SK-N-SH (cell line): Measurements from ENCODE around the gene ZNF648. TPM values are rescaled to one million over a fixed set of nuclear protein-coding genes. Genes with fewer than 3 reads are reported as not detected.

Source experiments
- CTCF ChIA-PET: fragments of 300-600, 350-600 bp; formaldehyde crosslinking; extraction: SDS; loops from one replicate; lab custom pipeline; 2021; lab: Yijun Ruan, JAX
- POLR2A ChIA-PET: fragments of 350-600 bp; sonication (Branson Sonifier 250); formaldehyde crosslinking; extraction: SDS; loops from one replicate; lab custom pipeline; 2020; ENCODE audit warnings: antibody characterized with exemption, inconsistent platforms; lab: Yijun Ruan, JAX
- DNase-seq: peaks from one replicate; pipeline ENCODE4 v3.0.0; 2012
- H2AFZ ChIP-seq: fragments of 200-600 bp; sonication (generic); 2 replicates; pipeline ENCODE4 v1.8.1; 2016; ENCODE audit warnings: antibody characterized with exemption, mild to moderate bottlenecking, low read depth
- H3F3A ChIP-seq: fragments of 200-600 bp; sonication (generic); replicated peaks from 2 replicates; pipeline ENCODE3; 2016; ENCODE audit warnings: antibody characterized with exemption, mild to moderate bottlenecking; ENCODE audit not compliant: insufficient read depth
- H3K27ac ChIP-seq, 2 experiments: fragments of 200-500 bp in 1 of 2; fragments of 200-600 bp in 1 of 2; sonication (Bioruptor generic) in 1 of 2; sonication (generic), shearing (Covaris generic) in 1 of 2; 2 replicates each; pipeline versions ENCODE4 v1.5.1 to v1.6.1; 2014 to 2016; ENCODE audit warnings: low read depth in 2 of 2, inconsistent platforms in 1 of 2, low read length in 1 of 2, mild to moderate bottlenecking in 1 of 2, mixed read lengths in 1 of 2
- H3K27me3 ChIP-seq: fragments of 200-600 bp; sonication (generic), shearing (Covaris generic); 2 replicates; pipeline ENCODE4 v1.6.1; 2016; ENCODE audit warnings: mixed run types; ENCODE audit not compliant: insufficient read depth
- H3K36me3 ChIP-seq, 2 experiments: fragments of 200-500 bp in 1 of 2; fragments of 200-600 bp in 1 of 2; sonication (Bioruptor generic) in 1 of 2; sonication (generic) in 1 of 2; replicated peaks in 1 of 2; 2 replicates each; pipeline versions ENCODE3 to v1.5.1; 2014 to 2016; ENCODE audit warnings: low read length in 1 of 2, mild to moderate bottlenecking in 1 of 2; ENCODE audit not compliant: insufficient read depth in 2 of 2, control insufficient read depth in 1 of 2
- H3K4me1 ChIP-seq, 2 experiments: fragments of 200-500 bp in 1 of 2; fragments of 200-600 bp in 1 of 2; sonication (Bioruptor generic) in 1 of 2; sonication (generic), shearing (Covaris generic) in 1 of 2; 2 replicates each; pipeline versions ENCODE4 v1.5.1 to v1.6.1; 2014 to 2016; ENCODE audit warnings: low read depth in 1 of 2, low read length in 1 of 2, mixed run types in 1 of 2; ENCODE audit not compliant: insufficient read depth in 2 of 2, control insufficient read depth in 1 of 2
- H3K4me2 ChIP-seq: fragments of 200-600 bp; sonication (generic), shearing (Covaris generic); 2 replicates; pipeline ENCODE4 v1.6.1; 2017; ENCODE audit warnings: mixed run types
- H3K4me3 ChIP-seq, 2 experiments: fragments of 200-500 bp in 1 of 2; fragments of 200-600 bp in 1 of 2; sonication (Bioruptor generic) in 1 of 2; sonication (generic), shearing (Covaris generic) in 1 of 2; 2 replicates each; pipeline versions ENCODE4 v1.5.1 to v1.8.1; 2014 to 2016; ENCODE audit warnings: low read depth in 2 of 2, inconsistent platforms in 1 of 2, low read length in 1 of 2, mild to moderate bottlenecking in 1 of 2, mixed read lengths in 1 of 2, moderate library complexity in 1 of 2
- H3K79me2 ChIP-seq: fragments of 200-600 bp; sonication (generic); 2 replicates; pipeline ENCODE4 v1.8.1; 2017; ENCODE audit warnings: mild to moderate bottlenecking; ENCODE audit not compliant: insufficient read depth
- H3K9ac ChIP-seq: fragments of 200-600 bp; sonication (generic); 2 replicates; pipeline ENCODE4 v1.6.1; 2017; ENCODE audit warnings: mixed run types
- H3K9me2 ChIP-seq: fragments of 200-600 bp; sonication (generic); 2 replicates; pipeline ENCODE4 v1.6.1; 2017; ENCODE audit warnings: mixed run types
- H3K9me3 ChIP-seq: fragments of 200-600 bp; sonication (generic); 2 replicates; pipeline ENCODE4 v1.6.1; 2017; ENCODE audit warnings: mixed run types, mild to moderate bottlenecking, moderate library complexity
- H4K20me1 ChIP-seq: fragments of 200-600 bp; sonication (generic); 2 replicates; pipeline ENCODE4 v1.6.1; 2017; ENCODE audit warnings: mild to moderate bottlenecking, mixed run types; ENCODE audit not compliant: insufficient read depth
- ELF1 ChIP-seq: IDR thresholded peaks from 2 replicates; pipeline ENCODE4 v1.4.0; 2012
- EP300 ChIP-seq, 2 experiments: IDR thresholded peaks; 2 replicates each; pipeline versions ENCODE4 v1.4.0 to v1.6.1; 2012; ENCODE audit warnings: borderline replicate concordance in 1 of 2, low read depth in 1 of 2, low read length in 1 of 2
- EZH2phosphoT487 ChIP-seq: fragments of 200-600 bp; sonication (generic); IDR thresholded peaks from 2 replicates; pipeline ENCODE4 v1.6.1; 2017; ENCODE audit warnings: low read depth, mixed run types, mild to moderate bottlenecking, antibody characterized with exemption, moderate library complexity, borderline replicate concordance
- FOXJ3 ChIP-seq: sonication (generic); formaldehyde crosslinking; IDR thresholded peaks from 2 replicates; pipeline ENCODE4 v1.5.1; 2020; ENCODE audit warnings: mild to moderate bottlenecking, missing genetic modification reagents
- FOXM1 ChIP-seq: IDR thresholded peaks from 2 replicates; pipeline ENCODE4 v1.4.0; 2012; ENCODE audit warnings: low read depth, mild to moderate bottlenecking
- GABPA ChIP-seq: IDR thresholded peaks from 2 replicates; pipeline ENCODE4 v1.4.0; 2012; ENCODE audit warnings: low read depth, mild to moderate bottlenecking
- NRF1 ChIP-seq: IDR thresholded peaks from 2 replicates; pipeline ENCODE4 v1.6.1; 2012; ENCODE audit warnings: low read depth, mild to moderate bottlenecking, low read length
- RAD21 ChIP-seq: IDR thresholded peaks from 2 replicates; pipeline ENCODE4 v1.6.1; 2012; ENCODE audit warnings: mild to moderate bottlenecking, low read length
- RXRA ChIP-seq: IDR thresholded peaks from 2 replicates; pipeline ENCODE4 v1.4.0; 2012; ENCODE audit warnings: low read depth, mild to moderate bottlenecking, borderline replicate concordance
- TEAD4 ChIP-seq: IDR thresholded peaks from 2 replicates; pipeline ENCODE4 v1.4.0; 2012; ENCODE audit warnings: mild to moderate bottlenecking, borderline replicate concordance; ENCODE audit not compliant: insufficient read depth
- YY1 ChIP-seq: IDR thresholded peaks from 2 replicates; pipeline ENCODE4 v1.4.0; 2012; ENCODE audit warnings: low read depth, mild to moderate bottlenecking
- WGBS: methylation state at CpG from one replicate; pipeline ENCODE4 v1.1.6; 2017; ENCODE audit warnings: low lambda C conversion rate; 5-methylcytosine and 5-hydroxymethylcytosine counted together
- polyA plus RNA-seq, 3 experiments: library from polyadenylated mRNA; depleted of rRNA; stranded (reverse); fragments of >200 nt; gene quantifications; 2 replicates each; pipeline ENCODE4 v1.2.3, GENCODE V29; 2012
- TF ChIP-seq, protein P1 (sequence below): IDR thresholded peaks from 2 replicates; pipeline ENCODE4; 2012
- TF ChIP-seq, protein P2 (sequence below): fragments of 200-600 bp; sonication (generic); IDR thresholded peaks from 2 replicates; pipeline ENCODE4 v1.6.1; 2017; ENCODE audit warnings: antibody characterized with exemption, mild to moderate bottlenecking, moderate library complexity
- TF ChIP-seq, protein P3 (sequence below): IDR thresholded peaks from 2 replicates; pipeline ENCODE4 v1.4.0; 2012; ENCODE audit warnings: low read depth, borderline replicate concordance

The ZNF648 gene
- polyA plus RNA-seq, 1 of the 3 experiments (the other 2 are of a cell fraction), result not detected

DNA sequence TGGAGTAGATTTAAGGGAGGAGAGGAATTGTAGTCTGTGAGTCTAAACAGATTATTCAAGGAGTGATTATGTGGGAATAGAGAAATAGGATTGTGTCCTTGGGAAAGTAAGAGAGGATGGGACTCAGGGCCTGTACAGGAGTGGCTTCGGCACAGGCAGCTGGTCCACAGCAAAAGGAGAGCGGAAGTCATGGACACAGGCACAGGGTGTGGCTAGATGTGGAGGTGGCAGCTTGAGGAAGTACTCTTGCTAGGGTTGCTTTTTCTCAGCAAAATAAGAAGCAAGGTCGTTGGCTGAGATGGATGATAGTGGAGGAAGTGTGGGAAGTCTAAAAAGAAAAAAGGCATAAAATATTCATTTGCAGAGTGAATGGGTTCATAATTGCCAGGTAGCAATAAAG, 18.5 kb upstream of the ZNF648 start (continued):
- no peak for TF ChIP-seq EP300 (IDR thresholded peaks at IDR 0.05; ENCODE audit: borderline replicate concordance in 1 of 2, low read depth in 1 of 2, low read length in 1 of 2)
- TF ChIP-seq FOXJ3 (CRISPR knock-in tag), result no peak
- TF ChIP-seq YY1, result no peak
- TF ChIP-seq, protein P1, sequence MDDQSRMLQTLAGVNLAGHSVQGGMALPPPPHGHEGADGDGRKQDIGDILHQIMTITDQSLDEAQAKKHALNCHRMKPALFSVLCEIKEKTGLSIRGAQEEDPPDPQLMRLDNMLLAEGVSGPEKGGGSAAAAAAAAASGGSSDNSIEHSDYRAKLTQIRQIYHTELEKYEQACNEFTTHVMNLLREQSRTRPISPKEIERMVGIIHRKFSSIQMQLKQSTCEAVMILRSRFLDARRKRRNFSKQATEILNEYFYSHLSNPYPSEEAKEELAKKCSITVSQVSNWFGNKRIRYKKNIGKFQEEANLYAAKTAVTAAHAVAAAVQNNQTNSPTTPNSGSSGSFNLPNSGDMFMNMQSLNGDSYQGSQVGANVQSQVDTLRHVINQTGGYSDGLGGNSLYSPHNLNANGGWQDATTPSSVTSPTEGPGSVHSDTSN, result no peak

DNA sequence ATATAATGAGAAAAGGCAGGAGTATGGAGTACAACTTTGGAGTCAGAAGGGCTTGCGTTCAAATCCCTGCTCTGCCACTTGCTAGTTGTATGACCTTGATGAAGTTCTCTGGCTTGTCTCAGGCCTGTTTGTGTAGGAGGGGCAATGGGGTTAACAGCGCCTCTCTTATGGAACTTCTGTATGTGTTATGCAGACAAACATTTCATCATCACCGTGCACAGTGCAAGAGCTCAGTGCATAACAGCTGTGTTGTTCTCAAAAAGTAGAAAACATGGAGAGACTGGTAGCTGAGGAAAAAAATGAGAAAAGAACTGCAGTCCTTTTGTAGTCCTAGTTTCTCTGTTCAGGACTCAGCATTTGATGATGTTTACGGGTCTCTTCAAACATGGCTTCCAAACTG, 10.4 kb upstream of the ZNF648 start:
- Histone ChIP-seq H3K9ac (no peak overlapping the region), H3K27ac (no peak overlapping the region), H3K4me1 (no peaks in the 10 kb centered on the region; a peak in 1 of 4 replicates), H3K9me3 (no peaks in the 10 kb centered on the region), H3F3A (no peaks in the 10 kb centered on the region), H3K27me3 (no peaks in the 10 kb centered on the region), H3K4me3 (no peak overlapping the region), H4K20me1 (no peaks in the 10 kb centered on the region), H3K4me2 (no peak overlapping the region), H3K36me3 (no peaks in the 10 kb centered on the region), H3K79me2 (no peaks in the 10 kb centered on the region), H3K9me2 (no peaks in the 10 kb centered on the region), H2AFZ (no peak overlapping the region)
- POLR2A ChIA-PET, result no interaction called here
- WGBS, result 38% methylated on average over 4 of the region's 4 CpGs
- TF ChIP-seq EZH2phosphoT487 (no peak), ELF1 (no peak), NRF1 (no peak), FOXM1 (no peak), RXRA (no peak), RAD21 (no peak), GABPA (no peak), TEAD4 (no peak)
- TF ChIP-seq, protein P2, sequence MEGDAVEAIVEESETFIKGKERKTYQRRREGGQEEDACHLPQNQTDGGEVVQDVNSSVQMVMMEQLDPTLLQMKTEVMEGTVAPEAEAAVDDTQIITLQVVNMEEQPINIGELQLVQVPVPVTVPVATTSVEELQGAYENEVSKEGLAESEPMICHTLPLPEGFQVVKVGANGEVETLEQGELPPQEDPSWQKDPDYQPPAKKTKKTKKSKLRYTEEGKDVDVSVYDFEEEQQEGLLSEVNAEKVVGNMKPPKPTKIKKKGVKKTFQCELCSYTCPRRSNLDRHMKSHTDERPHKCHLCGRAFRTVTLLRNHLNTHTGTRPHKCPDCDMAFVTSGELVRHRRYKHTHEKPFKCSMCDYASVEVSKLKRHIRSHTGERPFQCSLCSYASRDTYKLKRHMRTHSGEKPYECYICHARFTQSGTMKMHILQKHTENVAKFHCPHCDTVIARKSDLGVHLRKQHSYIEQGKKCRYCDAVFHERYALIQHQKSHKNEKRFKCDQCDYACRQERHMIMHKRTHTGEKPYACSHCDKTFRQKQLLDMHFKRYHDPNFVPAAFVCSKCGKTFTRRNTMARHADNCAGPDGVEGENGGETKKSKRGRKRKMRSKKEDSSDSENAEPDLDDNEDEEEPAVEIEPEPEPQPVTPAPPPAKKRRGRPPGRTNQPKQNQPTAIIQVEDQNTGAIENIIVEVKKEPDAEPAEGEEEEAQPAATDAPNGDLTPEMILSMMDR, result no peak
- TF ChIP-seq, protein P3, sequence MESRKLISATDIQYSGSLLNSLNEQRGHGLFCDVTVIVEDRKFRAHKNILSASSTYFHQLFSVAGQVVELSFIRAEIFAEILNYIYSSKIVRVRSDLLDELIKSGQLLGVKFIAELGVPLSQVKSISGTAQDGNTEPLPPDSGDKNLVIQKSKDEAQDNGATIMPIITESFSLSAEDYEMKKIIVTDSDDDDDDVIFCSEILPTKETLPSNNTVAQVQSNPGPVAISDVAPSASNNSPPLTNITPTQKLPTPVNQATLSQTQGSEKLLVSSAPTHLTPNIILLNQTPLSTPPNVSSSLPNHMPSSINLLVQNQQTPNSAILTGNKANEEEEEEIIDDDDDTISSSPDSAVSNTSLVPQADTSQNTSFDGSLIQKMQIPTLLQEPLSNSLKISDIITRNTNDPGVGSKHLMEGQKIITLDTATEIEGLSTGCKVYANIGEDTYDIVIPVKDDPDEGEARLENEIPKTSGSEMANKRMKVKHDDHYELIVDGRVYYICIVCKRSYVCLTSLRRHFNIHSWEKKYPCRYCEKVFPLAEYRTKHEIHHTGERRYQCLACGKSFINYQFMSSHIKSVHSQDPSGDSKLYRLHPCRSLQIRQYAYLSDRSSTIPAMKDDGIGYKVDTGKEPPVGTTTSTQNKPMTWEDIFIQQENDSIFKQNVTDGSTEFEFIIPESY, result no peak
- TF ChIP-seq, protein P1, result no peak
- CTCF ChIA-PET, result interaction anchor here (1.4 to 6.3 kb wide), 2 partner anchors 8 to 71 kb away, joined by 3 to 65 read pairs; no protein-coding TSS in a partner anchor
- no peak for DNase-seq
